GM21737 (cell line): ENCODE measurements around the gene CCDC102B.
"Not testable (repeated sequence)": the region's sequence is repeated elsewhere in the genome, so short reads cannot be mapped to it uniquely, and the experiment has no call there.

Experiments
- ATAC-seq: cut with Tn5 transposase; IDR thresholded peaks from one replicate; pipeline ENCODE4 v1.9.1; 2021; ENCODE audit warnings: mild to moderate bottlenecking, moderate library complexity; ENCODE audit not compliant: unreplicated experiment

Gene CCDC102B

GRCh38 chr18:68893354-68893753, 95.5 kb downstream of the CCDC102B start:
- no peak for ATAC-seq

- no peak for ATAC-seq
Observed at GRCh38 chr18:68897286-68897685, 99.4 kb downstream of the CCDC102B start.

GRCh38 chr18:68909579-68909978, 111.7 kb downstream of the CCDC102B start:
- no peak for ATAC-seq

- no peak for ATAC-seq
Observed at GRCh38 chr18:68915061-68915460, 117.2 kb downstream of the CCDC102B start.

GRCh38 chr18:68916734-68917133, 118.9 kb downstream of the CCDC102B start:
- no peak for ATAC-seq

- no peak for ATAC-seq
Observed at GRCh38 chr18:68918216-68918615, 120.3 kb downstream of the CCDC102B start.

GRCh38 chr18:68919900-68920299, 122.0 kb downstream of the CCDC102B start:
- no peak for ATAC-seq

- ATAC-seq = no peak
Observed at GRCh38 chr18:68922392-68922791, 124.5 kb downstream of the CCDC102B start.

GRCh38 chr18:68925268-68925667, 127.4 kb downstream of the CCDC102B start:
- peak; percentile 74 for ATAC-seq

GRCh38 chr18:68928762-68929675, 131.1 kb downstream of the CCDC102B start:
- ATAC-seq = no peak

- no peak for ATAC-seq
Observed at GRCh38 chr18:68935686-68936085, 137.8 kb downstream of the CCDC102B start.

- ATAC-seq = no peak
Observed at GRCh38 chr18:68937029-68937599, 139.2 kb downstream of the CCDC102B start.

- no peak for ATAC-seq
Observed at GRCh38 chr18:68940039-68940438, 142.2 kb downstream of the CCDC102B start.

GRCh38 chr18:68940754-68941153, 142.9 kb downstream of the CCDC102B start:
- ATAC-seq = no peak

- no peak for ATAC-seq
Observed at GRCh38 chr18:68942230-68942629, 144.3 kb downstream of the CCDC102B start.

- ATAC-seq = not testable (repeated sequence)
Observed at GRCh38 chr18:68943861-68944260, 146.0 kb downstream of the CCDC102B start.

GRCh38 chr18:68944330-68944729, 146.4 kb downstream of the CCDC102B start:
- no peak for ATAC-seq

GRCh38 chr18:68944826-68945225, 146.9 kb downstream of the CCDC102B start:
- ATAC-seq = no peak

GRCh38 chr18:68948622-68949021, 150.7 kb downstream of the CCDC102B start:
- no peak for ATAC-seq

- no peak for ATAC-seq
Observed at GRCh38 chr18:68954738-68955137, 156.9 kb downstream of the CCDC102B start.

- ATAC-seq = no peak
Observed at GRCh38 chr18:68956650-68957049, 158.8 kb downstream of the CCDC102B start.

- ATAC-seq = no peak
Observed at GRCh38 chr18:68960355-68960754, 162.5 kb downstream of the CCDC102B start.
